ENCODE data around the gene USE1. TPM values are rescaled to one million over a fixed set of nuclear protein-coding genes. Genes with fewer than 3 reads are reported as not detected.

Gene USE1
- total and polyA plus RNA-seq, 2 experiments from 2014 or later = 15.5 to 19.4 TPM

GRCh38 chr19:17259934-17260333 is 44.8 kb downstream of the USE1 start:
- no peak overlapping the region for H3K27ac ChIP-seq (ENCODE audit: low read depth)
- H3K79me2 ChIP-seq (replicated peaks; ENCODE audit: insufficient read depth) = no peaks in the 10 kb centered on the region
- H4K20me1 ChIP-seq (replicated peaks; ENCODE audit: insufficient read depth) = no peaks in the 10 kb centered on the region
- DNase-seq (ENCODE audit: low spot score) (no peak), ATAC-seq (no peak)
- H3K36me3 ChIP-seq (ENCODE audit: insufficient read depth) = peaks cover 3% of the 10 kb centered on the region; the same call in 1 of the 2 replicates
- Mint-ChIP-seq H3K4me1 (peaks cover 18% of the 10 kb centered on the region), H3K9me3 (peaks cover 21% of the 10 kb centered on the region; the same call in 2 of the 3 replicates), H3K4me3 (no peak overlapping the region), H3K36me3 (ENCODE audit: low read depth) (peaks cover 34% of the 10 kb centered on the region), H3K27ac (no peak overlapping the region), H3K27me3 (ENCODE audit: insufficient read depth, low read depth, poor library complexity) (peaks cover 22% of the 10 kb centered on the region)
- H3K27me3 ChIP-seq (ENCODE audit: insufficient read depth) = no peaks in the 10 kb centered on the region
- H2AFZ ChIP-seq = no peak overlapping the region
- no peaks in the 10 kb centered on the region for H3K9me2 ChIP-seq (ENCODE audit: insufficient read depth)
- 0 out of 2 replicates have a peak, but pooled peaks cover 5% of the 10 kb centered on the region for H3K4me1 ChIP-seq (ENCODE audit: insufficient read depth)
- H3K4me3 ChIP-seq = no peak overlapping the region
- H3K4me2 ChIP-seq = no peak overlapping the region
- H3F3A ChIP-seq (replicated peaks; ENCODE audit: low read depth) = 0 out of 2 replicates have a peak, but pooled peaks cover 2% of the 10 kb centered on the region
- TF ChIP-seq EZH2 (IDR thresholded peaks at IDR 0.05; ENCODE audit: low read depth, unreplicated experiment) (no peak), NANOG (IDR thresholded peaks at IDR 0.05; ENCODE audit: borderline replicate concordance) (no peak), REST (IDR thresholded peaks at IDR 0.05; ENCODE audit: unreplicated experiment) (no peak), CTCF (conservative IDR thresholded peaks at IDR 0.05; ENCODE audit: low read depth in 2 of 2) (no peak), POLR2AphosphoS5 (IDR thresholded peaks at IDR 0.05; ENCODE audit: low read depth) (no peak), EZH2phosphoT487 (IDR thresholded peaks at IDR 0.05; ENCODE audit: unreplicated experiment) (no peak), CREB1 (CRISPR knock-in tag; IDR thresholded peaks at IDR 0.05; ENCODE audit: low read depth) (no peak), STAT1 (IDR thresholded peaks at IDR 0.05; ENCODE audit: unreplicated experiment) (no peak), ZNF114 (CRISPR knock-in tag; IDR thresholded peaks at IDR 0.05) (no peak), ZNF331 (CRISPR knock-in tag; IDR thresholded peaks at IDR 0.05; ENCODE audit: low read depth) (no peak), JUNB (IDR thresholded peaks at IDR 0.05; ENCODE audit: unreplicated experiment) (no peak), ZNF462 (CRISPR knock-in tag; IDR thresholded peaks at IDR 0.05) (no peak)
- TF ChIP-seq, protein P1, sequence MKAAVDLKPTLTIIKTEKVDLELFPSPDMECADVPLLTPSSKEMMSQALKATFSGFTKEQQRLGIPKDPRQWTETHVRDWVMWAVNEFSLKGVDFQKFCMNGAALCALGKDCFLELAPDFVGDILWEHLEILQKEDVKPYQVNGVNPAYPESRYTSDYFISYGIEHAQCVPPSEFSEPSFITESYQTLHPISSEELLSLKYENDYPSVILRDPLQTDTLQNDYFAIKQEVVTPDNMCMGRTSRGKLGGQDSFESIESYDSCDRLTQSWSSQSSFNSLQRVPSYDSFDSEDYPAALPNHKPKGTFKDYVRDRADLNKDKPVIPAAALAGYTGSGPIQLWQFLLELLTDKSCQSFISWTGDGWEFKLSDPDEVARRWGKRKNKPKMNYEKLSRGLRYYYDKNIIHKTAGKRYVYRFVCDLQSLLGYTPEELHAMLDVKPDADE (IDR thresholded peaks at IDR 0.05) = no peak

Measured in GM23338 (cell line).